H9 (cell line): ENCODE results near the gene KCNMB3. TPM values are rescaled to one million over a fixed set of nuclear protein-coding genes. Genes with fewer than 3 reads are reported as not detected.

Experiments
- DNase-seq: peaks from one replicate; pipeline ENCODE4 v3.0.0-alpha.2; 2017
- H2AFZ ChIP-seq: one replicate; pipeline ENCODE4 v1.6.1; 2013; ENCODE audit warnings: mild to moderate bottlenecking, low read length, control low read depth, moderate library complexity
- H2AK5ac ChIP-seq: 2 replicates; pipeline ENCODE4 v1.6.1; 2013; ENCODE audit warnings: low read length, control low read depth, mixed read lengths; ENCODE audit not compliant: insufficient read length
- H2BK120ac ChIP-seq: one replicate; pipeline ENCODE4 v1.6.1; 2013; ENCODE audit warnings: low read depth, mild to moderate bottlenecking, low read length, control low read depth, inconsistent platforms; ENCODE audit not compliant: poor library complexity, severe bottlenecking
- H2BK12ac ChIP-seq: 2 replicates; pipeline ENCODE4 v1.6.1; 2013; ENCODE audit warnings: low read length, control low read depth, mixed read lengths, low read depth; ENCODE audit not compliant: insufficient read length
- H2BK15ac ChIP-seq: 2 replicates; pipeline ENCODE4 v1.6.1; 2013; ENCODE audit warnings: low read depth, low read length, control low read depth
- H2BK20ac ChIP-seq: one replicate; pipeline ENCODE4 v1.6.1; 2013; ENCODE audit warnings: low read depth, mild to moderate bottlenecking, low read length, control low read depth, inconsistent platforms; ENCODE audit not compliant: poor library complexity, severe bottlenecking
- H2BK5ac ChIP-seq: 2 replicates; pipeline ENCODE4 v1.6.1; 2013; ENCODE audit warnings: low read length, control low read depth, mixed read lengths; ENCODE audit not compliant: insufficient read length
- H3K14ac ChIP-seq: 2 replicates; pipeline ENCODE4 v1.6.1; 2013; ENCODE audit warnings: low read length, control low read depth; ENCODE audit not compliant: insufficient read depth
- H3K18ac ChIP-seq: 2 replicates; pipeline ENCODE4 v1.6.1; 2013; ENCODE audit warnings: low read depth, mild to moderate bottlenecking, mixed read lengths, low read length, control low read depth; ENCODE audit not compliant: insufficient read length
- H3K23ac ChIP-seq: 2 replicates; pipeline ENCODE4 v1.6.1; 2013; ENCODE audit warnings: low read length, control low read depth, mixed read lengths, low read depth; ENCODE audit not compliant: insufficient read length
- H3K23me2 ChIP-seq: 2 replicates; pipeline ENCODE4 v1.6.1; 2013; ENCODE audit warnings: low read depth, mild to moderate bottlenecking, mixed read lengths, low read length, control low read depth; ENCODE audit not compliant: insufficient read length, poor library complexity, severe bottlenecking
- H3K27ac ChIP-seq: 2 replicates; pipeline ENCODE4 v1.5.1; 2013; ENCODE audit warnings: low read length, control low read depth, mixed read lengths, low read depth; ENCODE audit not compliant: insufficient read length
- H3K27me3 ChIP-seq: 2 replicates; pipeline ENCODE4 v1.6.1; 2013; ENCODE audit warnings: low read length, control low read depth, inconsistent platforms; ENCODE audit not compliant: insufficient read depth
- H3K4ac ChIP-seq: 2 replicates; pipeline ENCODE4 v1.6.1; 2013; ENCODE audit warnings: low read depth, mild to moderate bottlenecking, control low read depth, inconsistent platforms, low read length, moderate library complexity
- H3K4me1 ChIP-seq: 2 replicates; pipeline ENCODE4 v1.6.1; 2013; ENCODE audit warnings: low read length, control low read depth, inconsistent platforms; ENCODE audit not compliant: insufficient read depth
- H3K4me2 ChIP-seq: 2 replicates; pipeline ENCODE4 v1.6.1; 2013; ENCODE audit warnings: low read length, control low read depth, mixed read lengths; ENCODE audit not compliant: insufficient read length, insufficient read depth
- H3K56ac ChIP-seq: 2 replicates; pipeline ENCODE4 v1.6.1; 2013; ENCODE audit warnings: low read depth, mild to moderate bottlenecking, mixed read lengths, low read length, control low read depth; ENCODE audit not compliant: insufficient read length
- H3K79me1 ChIP-seq: 2 replicates; pipeline ENCODE4 v1.6.1; 2013; ENCODE audit warnings: low read depth, mild to moderate bottlenecking, moderate library complexity, low read length, control low read depth, inconsistent platforms; ENCODE audit not compliant: insufficient read depth, poor library complexity, severe bottlenecking
- H3K79me2 ChIP-seq: 2 replicates; pipeline ENCODE4 v1.6.1; 2013; ENCODE audit warnings: low read length, control low read depth, inconsistent platforms; ENCODE audit not compliant: insufficient read depth
- H3K9ac ChIP-seq: 2 replicates; pipeline ENCODE4 v1.6.1; 2013; ENCODE audit warnings: low read length, control low read depth, mixed read lengths; ENCODE audit not compliant: insufficient read length; ENCODE audit errors: extremely low read depth
- H3K9me3 ChIP-seq: one replicate; pipeline ENCODE4 v1.6.1; 2013; ENCODE audit warnings: low read depth, low read length, inconsistent platforms; ENCODE audit not compliant: control insufficient read depth
- H3T11ph ChIP-seq: one replicate; pipeline ENCODE4 v1.6.1; 2013; ENCODE audit warnings: mild to moderate bottlenecking, low read length, control low read depth, inconsistent platforms
- H4K20me1 ChIP-seq: one replicate; pipeline ENCODE4 v1.6.1; 2013; ENCODE audit not compliant: control insufficient read depth, insufficient read length, insufficient read depth
- H4K5ac ChIP-seq: 2 replicates; pipeline ENCODE4 v1.6.1; 2013; ENCODE audit warnings: low read depth, mild to moderate bottlenecking, mixed read lengths, low read length, control low read depth; ENCODE audit not compliant: insufficient read length
- H4K8ac ChIP-seq: replicated peaks from 2 replicates; pipeline ENCODE4 v1.6.1; 2013; ENCODE audit warnings: low read length, control low read depth, mixed read lengths, low read depth; ENCODE audit not compliant: insufficient read length
- H4K91ac ChIP-seq: 2 replicates; pipeline ENCODE4 v1.6.1; 2013; ENCODE audit warnings: low read depth, mild to moderate bottlenecking, moderate library complexity, mixed read lengths, low read length, control low read depth; ENCODE audit not compliant: insufficient read length
- H3K27ac Mint-ChIP-seq, 3 experiments: 2 replicates in 2 of 3; 3 replicates in 1 of 3; pipeline ENCODE4 v1.8.0; 2020 to 2021; ENCODE audit warnings: mixed read lengths in 3 of 3, mild to moderate bottlenecking in 1 of 3, moderate library complexity in 1 of 3
- H3K27me3 Mint-ChIP-seq: 2 replicates; pipeline ENCODE4 v1.8.0; 2021; ENCODE audit warnings: low read depth, mild to moderate bottlenecking, moderate library complexity, mixed read lengths
- H3K36me3 Mint-ChIP-seq, 3 experiments: 2 replicates in 2 of 3; 3 replicates in 1 of 3; pipeline ENCODE4 v1.8.0; 2020 to 2021; ENCODE audit warnings: low read depth in 3 of 3, mixed read lengths in 3 of 3; ENCODE audit not compliant: insufficient read depth in 1 of 3
- H3K4me1 Mint-ChIP-seq, 2 experiments: 2 replicates each; pipeline ENCODE4 v1.8.0; 2020; ENCODE audit warnings: mixed read lengths in 2 of 2
- H3K4me3 Mint-ChIP-seq, 2 experiments: 2 replicates in 1 of 2; 3 replicates in 1 of 2; pipeline ENCODE4 v1.8.0; 2020 to 2021; ENCODE audit warnings: mild to moderate bottlenecking in 2 of 2, mixed read lengths in 2 of 2, moderate library complexity in 1 of 2
- H3K9me3 Mint-ChIP-seq, 2 experiments: 2 replicates in 1 of 2; 3 replicates in 1 of 2; pipeline ENCODE4 v1.8.0; 2020; ENCODE audit warnings: mild to moderate bottlenecking in 2 of 2, mixed read lengths in 2 of 2, moderate library complexity in 1 of 2
- CTCF ChIP-seq: fragments of 200-600 bp; sonication (generic); conservative IDR thresholded peaks from 3 replicates; pipeline ENCODE4 v1.8.0; 2021; ENCODE audit warnings: antibody characterized with exemption, mild to moderate bottlenecking
- WGBS: extraction: QIAGEN DNeasy Blood & Tissue Kit; methylation state at CpG from one replicate; pipeline ENCODE4 v1.1.7; 2013; ENCODE audit warnings: missing lambda C conversion rate, low lambda C conversion rate, mixed read lengths; ENCODE audit not compliant: insufficient read length; ENCODE audit errors: extremely low coverage; 5-methylcytosine and 5-hydroxymethylcytosine counted together
- total RNA-seq: library from RNA; stranded (reverse); gene quantifications from 2 replicates; pipeline ENCODE4 v1.2.1, GENCODE V29; 2021

KCNMB3 gene
- total RNA-seq, 1 experiment from 2014 or later, result 1.6 TPM

- Histone ChIP-seq H3K18ac (no peak overlapping the region), H2AFZ (no peak overlapping the region), H2AK5ac (no peak overlapping the region), H3K4me1 (no peaks in the 10 kb centered on the region; the same call in 1 of the 2 replicates), H3K27me3 (no peaks in the 10 kb centered on the region), H3T11ph (no peak overlapping the region), H3K79me1 (no peaks in the 10 kb centered on the region), H3K4me2 (no peak overlapping the region), H2BK20ac (no peak overlapping the region), H3K23ac (no peak overlapping the region), H4K20me1 (no peaks in the 10 kb centered on the region), H3K4ac (no peak overlapping the region), H3K14ac (no peak overlapping the region), H2BK12ac (no peak overlapping the region), H3K56ac (no peak overlapping the region), H4K91ac (no peak overlapping the region), H2BK120ac (no peak overlapping the region), H3K23me2 (no peaks in the 10 kb centered on the region), H3K9me3 (no peaks in the 10 kb centered on the region), H3K79me2 (no peaks in the 10 kb centered on the region), H4K5ac (no peak overlapping the region), H3K9ac (no peak overlapping the region), H3K27ac (no peak overlapping the region), H2BK15ac (no peak overlapping the region), H4K8ac (no peak overlapping the region), H2BK5ac (no peak overlapping the region)
- H3K9me3 Mint-ChIP-seq, result no peaks in the 10 kb centered on the region
- TF ChIP-seq CTCF, result no peak
- H3K36me3 Mint-ChIP-seq, result no peaks in the 10 kb centered on the region
- H3K4me1 Mint-ChIP-seq, result peaks cover 5 to 7% of the 10 kb centered on the region in 2 experiments
- no peak overlapping the region for H3K27ac Mint-ChIP-seq
- no peaks in the 10 kb centered on the region for H3K27me3 Mint-ChIP-seq
- DNase-seq, result no peak
- H3K4me3 Mint-ChIP-seq, result no peak overlapping the region
- WGBS, result no CpG with 5 or more reads among the region's 1 CpG
Observed at GRCh38 chr3:179278151-179278550, 27.2 kb upstream of the KCNMB3 start.
